GM21723 (cell line): ENCODE measurements around the gene OR52E2.
"Not testable (repeated sequence)": the region's sequence is repeated elsewhere in the genome, so short reads cannot be mapped to it uniquely, and the experiment has no call there.

ENCODE experiments used
- ATAC-seq: cut with Tn5 transposase; IDR thresholded peaks from one replicate; pipeline ENCODE4 v1.9.1; 2021; ENCODE audit warnings: mild to moderate bottlenecking, moderate library complexity; ENCODE audit not compliant: unreplicated experiment

The OR52E2 gene

DNA sequence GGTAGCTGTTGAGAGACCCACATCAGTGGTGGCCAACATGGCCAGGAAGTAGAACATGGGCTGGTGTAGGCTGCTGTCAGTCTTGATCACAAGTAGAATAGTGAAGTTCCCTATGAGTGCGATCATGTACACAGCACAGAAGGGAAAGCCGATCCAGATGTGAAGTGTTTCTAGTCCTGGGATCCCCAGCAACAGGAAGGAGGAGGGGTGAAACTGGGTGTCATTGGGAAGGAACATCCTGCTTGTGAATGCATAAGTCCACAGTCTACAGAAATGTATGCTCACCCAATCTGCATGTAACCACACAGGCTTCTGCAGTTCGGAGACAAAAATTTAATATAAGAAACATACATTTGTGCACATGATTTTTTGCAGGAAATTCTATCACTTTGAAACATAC is at the start of gene OR52E2:
TSS of gene OR52E2 (minus strand) at position 237 of the 400 bp plus-strand sequence. CDS start at position 237, 0 bp downstream.
- no peak for ATAC-seq

- no peak for ATAC-seq
These were observed 47.9 kb upstream of the OR52E2 start for GRCh38 chr11:5107285-5107684.

GRCh38 chr11:5103066-5103465 is 43.6 kb upstream of the OR52E2 start:
- no peak for ATAC-seq

- no peak for ATAC-seq
These were observed 42.8 kb upstream of the OR52E2 start for GRCh38 chr11:5102246-5102645.

GRCh38 chr11:5096011-5096410 is 36.6 kb upstream of the OR52E2 start:
- ATAC-seq, result no peak

DNA sequence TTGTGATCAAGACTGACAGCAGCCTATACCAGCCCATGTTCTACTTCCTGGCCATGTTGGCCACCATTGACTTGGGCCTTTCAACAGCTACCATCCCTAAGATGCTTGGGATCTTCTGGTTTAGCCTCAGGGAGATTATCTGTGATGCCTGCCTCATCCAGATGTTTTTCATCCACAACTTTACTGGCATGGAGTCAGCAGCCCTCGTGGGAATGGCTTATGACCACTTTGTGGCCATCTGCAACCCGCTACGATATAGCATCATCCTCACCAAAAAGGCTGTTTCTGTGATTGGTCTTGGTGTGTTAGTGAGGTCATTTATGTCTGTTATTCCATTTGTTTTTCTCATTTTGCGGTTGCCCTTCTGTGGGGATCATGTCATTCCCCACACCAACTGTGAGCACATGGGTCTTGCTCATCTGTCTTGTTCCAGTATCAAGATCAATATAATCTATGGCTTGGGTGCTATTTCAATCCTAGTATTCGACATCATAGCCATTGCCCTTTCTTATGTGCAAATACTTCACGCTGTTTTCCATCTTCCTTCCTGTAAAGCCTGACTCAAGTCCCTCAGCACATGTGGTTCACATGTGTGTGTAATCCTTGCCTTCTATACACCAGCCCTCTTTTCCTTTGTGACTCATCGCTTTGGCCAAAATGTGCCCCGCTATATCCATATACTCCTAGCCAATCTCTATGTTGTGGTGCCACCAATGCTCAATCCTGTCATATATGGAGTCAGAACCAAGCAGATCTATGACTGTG is 33.6 kb upstream of the OR52E2 start:
- no peak for ATAC-seq

DNA sequence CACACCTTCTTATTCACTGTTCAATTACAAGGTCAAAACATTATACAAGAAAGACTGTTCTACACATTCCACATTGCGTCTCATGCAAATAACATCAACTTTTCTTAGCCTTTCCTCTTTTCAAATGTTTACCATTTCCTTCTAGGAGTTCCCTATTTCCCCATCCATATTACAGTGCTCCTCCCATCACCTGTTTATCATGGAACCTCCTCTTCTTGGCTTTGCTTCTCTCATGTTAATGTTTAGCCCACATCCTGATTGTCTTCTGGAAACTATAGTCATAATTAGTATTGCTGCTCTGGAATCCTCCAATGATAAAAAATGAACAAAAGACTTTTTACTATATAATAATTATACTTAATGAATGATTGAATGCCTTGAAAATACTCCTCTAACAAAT is 31.2 kb upstream of the OR52E2 start:
- ATAC-seq, result no peak

DNA sequence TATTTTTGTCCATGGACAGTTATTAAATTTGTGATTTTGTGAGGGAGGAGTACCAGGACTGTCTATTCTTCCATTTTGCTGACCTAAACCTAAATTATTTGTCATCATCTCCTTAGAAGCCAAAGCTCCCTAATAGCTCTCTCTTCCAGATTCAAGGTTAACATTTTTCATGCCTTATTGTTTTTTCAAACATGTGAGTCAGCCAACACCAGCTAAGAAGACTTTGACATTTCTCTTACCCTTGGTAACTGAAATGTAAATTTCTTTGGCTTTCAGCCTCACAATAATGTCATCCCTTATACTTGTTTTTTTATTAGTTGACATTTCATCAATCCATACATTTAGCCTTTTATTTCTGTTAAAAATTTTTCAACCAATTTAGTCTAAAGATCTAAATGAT is 29.1 kb upstream of the OR52E2 start:
- ATAC-seq, result no peak

GRCh38 chr11:5083602-5084001 is 24.2 kb upstream of the OR52E2 start:
- no peak for ATAC-seq

DNA sequence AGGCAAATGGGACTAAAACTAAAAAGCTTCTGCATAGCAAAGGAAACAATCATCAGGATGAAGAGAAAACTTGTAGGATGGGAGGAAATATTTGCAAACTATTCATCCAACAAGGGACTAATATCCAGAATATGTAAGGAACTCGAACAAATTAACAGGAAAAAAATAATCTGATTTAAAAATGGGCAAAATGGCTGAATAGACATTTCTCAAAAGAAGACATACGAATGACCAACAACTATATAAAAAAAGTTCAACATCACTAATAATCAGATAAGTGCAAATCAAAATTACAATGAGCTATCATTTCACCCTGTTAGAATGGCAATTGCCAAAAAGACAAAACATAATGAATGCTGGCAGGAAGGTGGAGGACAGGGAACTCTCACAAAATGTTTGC is 22.0 kb upstream of the OR52E2 start:
- no peak for ATAC-seq

DNA sequence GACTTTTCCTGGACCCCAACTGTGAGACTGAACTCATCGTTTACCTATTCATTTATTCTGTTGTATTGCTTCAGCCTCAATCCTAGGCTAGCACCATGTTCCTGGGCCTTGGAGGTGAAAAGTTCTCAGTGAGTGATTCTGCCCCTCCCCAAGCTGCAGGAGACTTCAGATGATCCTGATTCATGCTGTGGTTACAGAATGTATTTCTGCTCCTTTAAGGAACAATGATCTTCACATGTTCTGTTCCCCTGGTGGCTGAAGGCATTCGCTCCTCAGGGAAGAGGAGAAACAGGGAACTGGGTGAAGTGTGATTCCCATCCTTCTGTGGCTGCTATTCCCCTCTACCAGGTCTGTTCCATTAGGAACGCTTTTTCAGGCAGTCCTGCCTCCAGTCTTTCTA is 12.4 kb upstream of the OR52E2 start:
- ATAC-seq, result no peak

GRCh38 chr11:5069272-5069671 is 9.8 kb upstream of the OR52E2 start, which contains the start of gene OR52E1:
OR52E1 (plus strand) TSS chr11:5069572.
- no peak for ATAC-seq

GRCh38 chr11:5065027-5065426 is 5.6 kb upstream of the OR52E2 start:
- ATAC-seq, result no peak

DNA sequence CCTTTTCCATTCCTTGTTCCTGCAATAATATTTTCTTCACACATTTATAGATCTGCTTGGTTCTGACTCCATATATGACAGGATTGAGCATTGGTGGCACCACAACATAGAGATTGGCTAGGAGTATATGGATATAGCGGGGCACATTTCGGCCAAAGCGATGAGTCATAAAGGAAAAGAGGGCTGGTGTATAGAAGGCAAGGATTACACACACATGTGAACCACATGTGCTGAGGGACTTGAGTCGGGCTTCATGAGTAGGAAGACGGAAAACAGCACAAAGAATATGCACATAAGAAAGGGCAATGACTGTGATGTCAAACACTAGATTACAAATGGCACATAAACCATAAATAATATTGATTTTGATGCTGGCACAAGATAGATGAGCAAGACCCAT is 748 bp downstream of the OR52E2 start:
- not testable (repeated sequence) for ATAC-seq

- ATAC-seq, result no peak
These were observed 12.6 kb downstream of the OR52E2 start for GRCh38 chr11:5046754-5047330.

DNA sequence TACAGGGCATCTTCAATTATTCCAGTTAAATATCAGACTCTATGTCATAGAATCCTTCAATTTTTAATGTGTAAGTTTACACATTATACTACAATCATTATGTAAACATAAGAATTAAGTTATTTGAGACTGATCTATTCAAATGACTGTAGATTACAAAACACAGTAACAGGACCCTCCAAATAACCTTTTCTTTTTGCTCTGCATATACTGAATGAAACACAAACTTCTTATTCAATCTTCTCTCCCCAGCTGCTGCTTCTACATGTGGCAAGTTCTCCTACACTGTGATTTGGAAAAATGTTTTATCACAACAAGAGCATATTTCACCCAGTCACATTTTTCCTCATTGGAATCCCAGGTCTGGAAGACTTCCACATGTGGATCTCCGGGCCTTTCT is 13.2 kb downstream of the OR52E2 start, which contains the start of gene OR52J3:
TSS of gene OR52J3 (plus strand) at position 301 of the 400 bp plus-strand sequence. CDS start at position 301, 0 bp downstream.
- ATAC-seq, result no peak

DNA sequence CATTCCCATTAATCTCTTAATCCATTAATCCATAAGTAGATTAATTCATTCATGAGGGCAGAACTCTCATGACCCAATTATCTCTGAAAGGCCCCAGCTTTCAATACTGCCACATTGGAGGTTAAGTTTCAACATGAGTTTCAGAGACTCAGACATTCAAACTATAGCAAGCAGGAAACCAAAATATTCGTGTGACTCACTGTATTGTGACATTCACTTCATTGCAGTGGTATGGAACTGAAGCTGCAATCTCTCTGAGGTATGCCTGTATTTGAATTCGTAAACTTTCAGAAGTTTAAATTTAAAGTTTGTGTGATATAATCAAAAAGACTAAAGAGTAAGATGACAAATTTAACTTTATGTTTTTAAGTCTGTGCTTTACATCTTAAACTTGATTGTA is 16.0 kb downstream of the OR52E2 start:
- no peak for ATAC-seq

DNA sequence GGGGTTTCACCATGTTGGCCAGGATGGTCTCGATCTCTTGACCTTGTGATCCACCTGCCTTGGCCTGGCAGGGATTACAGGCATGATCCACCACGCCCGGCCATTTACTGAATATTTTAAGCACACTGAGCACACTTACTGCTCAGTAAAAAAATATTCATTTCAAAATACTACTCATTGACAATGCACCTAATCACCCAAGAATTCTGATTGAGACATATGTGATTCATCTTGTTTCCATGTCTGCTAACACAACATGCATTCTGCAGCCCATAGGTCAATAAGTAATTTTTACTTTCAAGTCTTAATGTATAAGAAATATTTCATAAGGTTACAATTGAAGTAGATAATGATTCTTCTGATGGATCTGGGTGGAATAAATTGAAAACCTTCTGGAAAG is 17.3 kb downstream of the OR52E2 start:
- ATAC-seq, result no peak

DNA sequence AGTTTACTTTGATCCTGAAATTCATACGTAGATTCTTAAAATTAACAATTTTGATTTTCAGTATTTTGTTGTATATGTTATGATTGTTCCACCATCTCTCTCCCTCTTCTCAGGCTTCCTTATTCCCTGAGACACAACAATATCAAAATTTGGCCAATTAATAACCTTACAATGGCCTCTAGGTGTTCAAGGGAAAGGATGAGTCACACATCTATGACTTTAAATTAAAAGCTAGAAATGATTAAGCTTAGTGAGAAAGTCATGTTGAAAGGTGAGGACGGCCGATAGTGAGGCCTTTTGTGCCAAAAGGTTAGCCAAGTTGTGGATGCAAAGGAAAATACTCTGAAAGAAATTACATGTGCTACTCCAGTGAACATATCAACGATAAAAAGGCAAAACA is 18.6 kb downstream of the OR52E2 start:
- no peak for ATAC-seq

DNA sequence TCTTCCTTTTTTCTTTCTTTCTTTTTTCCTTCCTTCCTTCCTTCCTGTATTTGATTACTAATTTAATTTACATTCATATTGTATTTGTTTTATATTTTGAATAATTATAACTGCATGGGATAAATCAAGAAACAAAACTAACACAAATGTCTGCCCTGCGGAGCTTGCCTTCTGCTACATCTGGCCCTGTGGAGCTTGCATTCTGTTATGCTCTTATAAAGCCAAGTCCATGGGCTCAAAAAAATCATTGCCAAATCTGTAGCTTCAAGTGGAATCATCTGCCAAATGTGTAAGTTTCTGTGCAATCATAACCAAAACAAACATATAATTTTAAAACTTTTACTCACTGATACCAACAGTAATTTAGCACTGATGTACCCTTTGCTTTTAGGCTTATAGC is 21.1 kb downstream of the OR52E2 start:
- ATAC-seq, result no peak

DNA sequence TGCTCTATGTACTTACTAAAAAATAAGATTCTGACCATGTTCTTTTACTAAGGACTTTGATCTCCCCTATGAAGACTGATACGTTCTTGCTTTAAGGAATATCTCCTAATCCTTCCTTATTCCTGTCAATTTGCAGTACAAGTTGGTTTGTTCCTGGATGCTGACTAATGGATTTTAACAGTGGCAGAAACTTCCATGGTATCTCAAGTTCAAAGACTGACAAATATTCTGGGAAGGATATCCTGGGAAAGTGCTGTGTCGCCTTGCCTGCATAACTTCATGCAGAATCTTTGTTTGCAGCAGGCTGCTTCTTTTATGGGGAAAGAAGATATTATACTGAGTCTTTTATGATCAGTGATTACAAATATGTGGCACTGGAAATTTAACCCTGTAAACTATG is 21.5 kb downstream of the OR52E2 start:
- no peak for ATAC-seq

DNA sequence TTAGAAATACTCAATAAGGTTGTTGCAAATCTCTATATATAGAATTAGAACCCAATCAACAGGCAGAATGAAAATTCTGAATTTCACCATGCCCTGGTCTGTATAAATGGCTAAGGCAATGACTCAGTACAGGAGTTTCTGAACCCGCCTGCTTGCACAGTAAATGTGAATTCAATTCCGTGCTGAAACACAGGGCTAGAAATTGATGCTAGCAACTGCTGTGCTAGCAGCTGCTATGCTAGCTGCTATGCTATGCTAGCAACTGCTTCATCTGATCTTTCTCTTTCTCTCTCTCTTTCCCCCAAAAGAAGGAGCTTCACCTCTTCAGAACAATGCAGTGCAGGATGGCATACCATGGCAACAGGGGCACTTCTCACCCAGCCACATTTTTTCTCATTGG is 22.8 kb downstream of the OR52E2 start:
- ATAC-seq, result no peak

DNA sequence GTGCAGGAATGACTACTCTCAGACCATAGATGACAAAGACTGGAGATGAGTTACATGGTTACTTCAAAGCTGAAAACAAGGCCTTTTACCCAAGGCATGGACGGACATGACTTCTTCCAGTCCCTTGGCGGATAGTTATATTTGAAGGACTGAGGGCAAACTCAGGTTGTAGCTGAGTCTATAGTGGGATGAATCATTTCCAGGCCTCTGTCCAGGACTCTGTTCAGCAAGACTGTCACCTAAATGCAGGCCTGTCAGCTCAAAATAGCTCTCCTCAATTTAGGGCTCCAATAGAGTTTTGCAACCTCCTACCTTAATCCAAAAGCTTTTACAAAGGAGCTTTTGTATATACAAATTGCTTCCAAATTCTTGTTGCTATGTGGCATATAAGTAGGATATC is 37.4 kb downstream of the OR52E2 start:
- ATAC-seq, result no peak
